Measurements from ENCODE around the gene TAS2R14.

DNA sequence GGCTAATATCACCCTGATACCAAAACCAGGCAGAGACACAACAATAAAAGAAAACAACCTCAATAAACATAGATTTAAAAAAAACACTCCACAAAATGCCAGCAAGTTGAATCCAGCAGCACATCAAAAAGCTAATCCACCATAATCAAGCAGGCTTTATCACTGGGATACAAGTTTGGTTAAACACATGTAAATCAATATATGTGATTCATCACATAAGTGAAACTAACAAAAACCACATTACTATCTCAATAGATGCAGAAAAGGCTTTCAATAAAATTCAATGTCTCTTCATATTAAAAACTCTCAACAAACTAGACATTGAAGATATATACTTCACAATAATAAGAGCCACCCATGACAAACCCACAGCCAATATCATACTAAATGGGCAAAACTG, 17.0 kb upstream of the TAS2R14 start:
- no peak for TF ChIP-seq EZH2phosphoT487 (IDR thresholded peaks at IDR 0.05; ENCODE audit: borderline replicate concordance, low read depth, low read length)
- TF ChIP-seq, protein P1, sequence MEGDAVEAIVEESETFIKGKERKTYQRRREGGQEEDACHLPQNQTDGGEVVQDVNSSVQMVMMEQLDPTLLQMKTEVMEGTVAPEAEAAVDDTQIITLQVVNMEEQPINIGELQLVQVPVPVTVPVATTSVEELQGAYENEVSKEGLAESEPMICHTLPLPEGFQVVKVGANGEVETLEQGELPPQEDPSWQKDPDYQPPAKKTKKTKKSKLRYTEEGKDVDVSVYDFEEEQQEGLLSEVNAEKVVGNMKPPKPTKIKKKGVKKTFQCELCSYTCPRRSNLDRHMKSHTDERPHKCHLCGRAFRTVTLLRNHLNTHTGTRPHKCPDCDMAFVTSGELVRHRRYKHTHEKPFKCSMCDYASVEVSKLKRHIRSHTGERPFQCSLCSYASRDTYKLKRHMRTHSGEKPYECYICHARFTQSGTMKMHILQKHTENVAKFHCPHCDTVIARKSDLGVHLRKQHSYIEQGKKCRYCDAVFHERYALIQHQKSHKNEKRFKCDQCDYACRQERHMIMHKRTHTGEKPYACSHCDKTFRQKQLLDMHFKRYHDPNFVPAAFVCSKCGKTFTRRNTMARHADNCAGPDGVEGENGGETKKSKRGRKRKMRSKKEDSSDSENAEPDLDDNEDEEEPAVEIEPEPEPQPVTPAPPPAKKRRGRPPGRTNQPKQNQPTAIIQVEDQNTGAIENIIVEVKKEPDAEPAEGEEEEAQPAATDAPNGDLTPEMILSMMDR (conservative IDR thresholded peaks at IDR 0.05; ENCODE audit: low read length): no peak
